ENCODE data around the gene RND2. TPM values are rescaled to one million over a fixed set of nuclear protein-coding genes. Genes with fewer than 3 reads are reported as not detected.
"Not testable (repeated sequence)": the region's sequence is repeated elsewhere in the genome, so short reads cannot be mapped to it uniquely, and the experiment has no call there.

Gene RND2
- total RNA-seq, 1 donor: 0.36 TPM

GRCh38 chr17:42989141-42989540, 35.9 kb upstream of the RND2 start:
- Histone ChIP-seq H3K27ac (ENCODE audit: low read depth, low read length) (peak overlapping the region; percentile 80), H3K4me2 (ENCODE audit: insufficient read depth, low read length) (peak overlapping the region; percentile 49), H3K4me1 (ENCODE audit: insufficient read depth, low read length) (peaks cover 31% of the 10 kb centered on the region), H3K9me3 (ENCODE audit: low read depth, low read length) (no peaks in the 10 kb centered on the region), H3K36me3 (ENCODE audit: insufficient read depth, low read length) (peaks cover 50% of the 10 kb centered on the region), H3K4me3 (ENCODE audit: insufficient read depth, low read length) (no peak overlapping the region), H3K79me2 (ENCODE audit: insufficient read depth, low read length) (peaks cover 29% of the 10 kb centered on the region), H2AFZ (ENCODE audit: low read length) (no peak overlapping the region), H4K20me1 (ENCODE audit: insufficient read depth, low read length) (no peaks in the 10 kb centered on the region), H3K27me3 (ENCODE audit: insufficient read depth, low read length) (no peaks in the 10 kb centered on the region)
- TF ChIP-seq, protein P1, sequence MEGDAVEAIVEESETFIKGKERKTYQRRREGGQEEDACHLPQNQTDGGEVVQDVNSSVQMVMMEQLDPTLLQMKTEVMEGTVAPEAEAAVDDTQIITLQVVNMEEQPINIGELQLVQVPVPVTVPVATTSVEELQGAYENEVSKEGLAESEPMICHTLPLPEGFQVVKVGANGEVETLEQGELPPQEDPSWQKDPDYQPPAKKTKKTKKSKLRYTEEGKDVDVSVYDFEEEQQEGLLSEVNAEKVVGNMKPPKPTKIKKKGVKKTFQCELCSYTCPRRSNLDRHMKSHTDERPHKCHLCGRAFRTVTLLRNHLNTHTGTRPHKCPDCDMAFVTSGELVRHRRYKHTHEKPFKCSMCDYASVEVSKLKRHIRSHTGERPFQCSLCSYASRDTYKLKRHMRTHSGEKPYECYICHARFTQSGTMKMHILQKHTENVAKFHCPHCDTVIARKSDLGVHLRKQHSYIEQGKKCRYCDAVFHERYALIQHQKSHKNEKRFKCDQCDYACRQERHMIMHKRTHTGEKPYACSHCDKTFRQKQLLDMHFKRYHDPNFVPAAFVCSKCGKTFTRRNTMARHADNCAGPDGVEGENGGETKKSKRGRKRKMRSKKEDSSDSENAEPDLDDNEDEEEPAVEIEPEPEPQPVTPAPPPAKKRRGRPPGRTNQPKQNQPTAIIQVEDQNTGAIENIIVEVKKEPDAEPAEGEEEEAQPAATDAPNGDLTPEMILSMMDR (IDR thresholded peaks at IDR 0.05; ENCODE audit: extremely low read depth, low read depth, low read length): no peak
- DNase-seq (ENCODE audit: insufficient read length, low spot score, missing footprints): peak; percentile 41

GRCh38 chr17:42989726-42990652, 35.0 kb upstream of the RND2 start:
- H3K79me2 ChIP-seq (ENCODE audit: insufficient read depth, low read length): peaks cover 23% of the 10 kb centered on the region
- no peak overlapping the region for H3K4me3 ChIP-seq (ENCODE audit: insufficient read depth, low read length)
- H3K4me1 ChIP-seq (ENCODE audit: insufficient read depth, low read length): peaks cover 31% of the 10 kb centered on the region
- no peaks in the 10 kb centered on the region for H3K9me3 ChIP-seq (ENCODE audit: low read depth, low read length)
- peak overlapping the region; percentile 80 for H3K27ac ChIP-seq (ENCODE audit: low read depth, low read length)
- TF ChIP-seq, protein P1 (IDR thresholded peaks at IDR 0.05; ENCODE audit: extremely low read depth, low read depth, low read length): no peak
- H3K36me3 ChIP-seq (ENCODE audit: insufficient read depth, low read length): peaks cover 50% of the 10 kb centered on the region
- peak; percentile 90 for DNase-seq (ENCODE audit: insufficient read length, low spot score, missing footprints)
- H3K27me3 ChIP-seq (ENCODE audit: insufficient read depth, low read length): no peaks in the 10 kb centered on the region
- H3K4me2 ChIP-seq (ENCODE audit: insufficient read depth, low read length): peak overlapping the region; percentile 49
- no peaks in the 10 kb centered on the region for H4K20me1 ChIP-seq (ENCODE audit: insufficient read depth, low read length)
- H2AFZ ChIP-seq (ENCODE audit: low read length): no peak overlapping the region

- H3K27ac ChIP-seq (ENCODE audit: low read depth, low read length): peak overlapping the region; percentile 80
- H3K36me3 ChIP-seq (ENCODE audit: insufficient read depth, low read length): peaks cover 37% of the 10 kb centered on the region
- no peak overlapping the region for H2AFZ ChIP-seq (ENCODE audit: low read length)
- TF ChIP-seq, protein P1 (IDR thresholded peaks at IDR 0.05; ENCODE audit: extremely low read depth, low read depth, low read length): no peak
- no peak overlapping the region for H3K4me3 ChIP-seq (ENCODE audit: insufficient read depth, low read length)
- peaks cover 31% of the 10 kb centered on the region for H3K4me1 ChIP-seq (ENCODE audit: insufficient read depth, low read length)
- peaks cover 11% of the 10 kb centered on the region for H3K79me2 ChIP-seq (ENCODE audit: insufficient read depth, low read length)
- H4K20me1 ChIP-seq (ENCODE audit: insufficient read depth, low read length): no peaks in the 10 kb centered on the region
- H3K4me2 ChIP-seq (ENCODE audit: insufficient read depth, low read length): no peak overlapping the region
- no peaks in the 10 kb centered on the region for H3K27me3 ChIP-seq (ENCODE audit: insufficient read depth, low read length)
- H3K9me3 ChIP-seq (ENCODE audit: low read depth, low read length): no peaks in the 10 kb centered on the region
- no peak for DNase-seq (ENCODE audit: insufficient read length, low spot score, missing footprints)
Observed at GRCh38 chr17:42991471-42991870, 33.6 kb upstream of the RND2 start.

DNA sequence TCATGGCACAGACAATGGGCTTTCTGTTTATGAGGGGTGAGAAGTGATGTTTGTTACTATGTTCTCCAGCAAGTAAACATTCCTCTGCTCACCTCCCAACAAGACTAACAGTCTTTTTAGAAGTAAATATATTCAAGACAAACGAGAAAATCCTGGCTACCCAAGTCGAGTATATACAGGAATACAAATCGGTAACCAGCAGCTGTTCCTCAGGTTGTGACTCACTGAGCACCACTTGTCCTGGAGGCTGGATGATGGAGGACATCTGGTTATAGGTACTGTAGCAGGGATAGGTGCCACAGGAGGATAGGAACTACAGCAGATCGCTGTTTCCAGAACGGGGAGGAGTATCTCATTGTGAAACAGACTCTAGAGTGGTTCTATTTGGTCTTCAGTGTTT, 32.2 kb upstream of the RND2 start:
- H3K4me2 ChIP-seq (ENCODE audit: insufficient read depth, low read length): no peak overlapping the region
- H2AFZ ChIP-seq (ENCODE audit: low read length): no peak overlapping the region
- TF ChIP-seq, protein P1 (IDR thresholded peaks at IDR 0.05; ENCODE audit: extremely low read depth, low read depth, low read length): no peak
- H3K4me3 ChIP-seq (ENCODE audit: insufficient read depth, low read length): no peak overlapping the region
- H3K9me3 ChIP-seq (ENCODE audit: low read depth, low read length): no peaks in the 10 kb centered on the region
- no peaks in the 10 kb centered on the region for H4K20me1 ChIP-seq (ENCODE audit: insufficient read depth, low read length)
- H3K27me3 ChIP-seq (ENCODE audit: insufficient read depth, low read length): no peaks in the 10 kb centered on the region
- DNase-seq (ENCODE audit: insufficient read length, low spot score, missing footprints): no peak
- H3K4me1 ChIP-seq (ENCODE audit: insufficient read depth, low read length): peaks cover 39% of the 10 kb centered on the region
- peak overlapping the region; percentile 16 for H3K27ac ChIP-seq (ENCODE audit: low read depth, low read length)
- peaks cover 30% of the 10 kb centered on the region for H3K36me3 ChIP-seq (ENCODE audit: insufficient read depth, low read length)
- peaks cover 5% of the 10 kb centered on the region for H3K79me2 ChIP-seq (ENCODE audit: insufficient read depth, low read length)

- H3K27ac ChIP-seq (ENCODE audit: low read depth, low read length); H3K27me3 ChIP-seq (ENCODE audit: insufficient read depth, low read length); DNase-seq (ENCODE audit: insufficient read length, low spot score, missing footprints); H4K20me1 ChIP-seq (ENCODE audit: insufficient read depth, low read length); H3K4me2 ChIP-seq (ENCODE audit: insufficient read depth, low read length); H3K4me3 ChIP-seq (ENCODE audit: insufficient read depth, low read length); H2AFZ ChIP-seq (ENCODE audit: low read length); H3K9me3 ChIP-seq (ENCODE audit: low read depth, low read length): not testable (repeated sequence)
- H3K4me1 ChIP-seq (ENCODE audit: insufficient read depth, low read length): peaks cover 35% of the 10 kb centered on the region
- H3K36me3 ChIP-seq (ENCODE audit: insufficient read depth, low read length): peaks cover 24% of the 10 kb centered on the region
- peaks cover 11% of the 10 kb centered on the region for H3K79me2 ChIP-seq (ENCODE audit: insufficient read depth, low read length)
Observed at GRCh38 chr17:42993913-42994312, 31.1 kb upstream of the RND2 start.
